Measurements from ENCODE around the gene TMEM190.

Gene TMEM190

GRCh38 chr19:55340784-55341147 lies 35.9 kb upstream of the TMEM190 start:
- TF ChIP-seq CTCF (conservative IDR thresholded peaks at IDR 0.05; ENCODE audit: low read length), result no peak; the same call in 1 of the 2 replicates
- DNase-seq (ENCODE audit: low read depth), result no peak
- H3K4me3 ChIP-seq (ENCODE audit: low read length), result peak overlapping the region; percentile 81

DNA sequence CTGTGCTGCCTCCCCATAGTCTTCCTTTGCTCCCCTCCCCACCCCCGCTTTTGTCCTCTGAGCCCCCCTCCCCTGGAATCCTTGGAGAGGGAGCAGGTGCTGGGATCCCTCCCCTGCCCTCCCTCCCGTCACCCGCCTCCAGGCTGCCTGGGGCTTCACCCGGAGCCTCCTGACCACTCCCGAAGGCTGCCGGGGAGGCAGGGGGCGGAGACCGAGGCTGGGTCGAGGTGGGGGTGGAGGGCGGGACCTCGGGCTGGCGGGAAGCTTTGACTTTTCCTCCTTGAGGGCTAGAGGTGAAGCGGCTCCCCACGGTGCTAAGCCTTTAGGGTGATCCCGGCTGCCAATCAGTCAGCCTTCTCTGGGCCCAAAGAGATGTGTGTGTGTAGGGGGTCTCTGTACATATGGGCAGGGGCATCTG lies 35.4 kb upstream of the TMEM190 start:
- no peak for TF ChIP-seq CTCF (conservative IDR thresholded peaks at IDR 0.05; ENCODE audit: low read length)
- DNase-seq (ENCODE audit: low read depth), result peak; percentile 53
- peak overlapping the region; percentile 81 for H3K4me3 ChIP-seq (ENCODE audit: low read length)

DNA sequence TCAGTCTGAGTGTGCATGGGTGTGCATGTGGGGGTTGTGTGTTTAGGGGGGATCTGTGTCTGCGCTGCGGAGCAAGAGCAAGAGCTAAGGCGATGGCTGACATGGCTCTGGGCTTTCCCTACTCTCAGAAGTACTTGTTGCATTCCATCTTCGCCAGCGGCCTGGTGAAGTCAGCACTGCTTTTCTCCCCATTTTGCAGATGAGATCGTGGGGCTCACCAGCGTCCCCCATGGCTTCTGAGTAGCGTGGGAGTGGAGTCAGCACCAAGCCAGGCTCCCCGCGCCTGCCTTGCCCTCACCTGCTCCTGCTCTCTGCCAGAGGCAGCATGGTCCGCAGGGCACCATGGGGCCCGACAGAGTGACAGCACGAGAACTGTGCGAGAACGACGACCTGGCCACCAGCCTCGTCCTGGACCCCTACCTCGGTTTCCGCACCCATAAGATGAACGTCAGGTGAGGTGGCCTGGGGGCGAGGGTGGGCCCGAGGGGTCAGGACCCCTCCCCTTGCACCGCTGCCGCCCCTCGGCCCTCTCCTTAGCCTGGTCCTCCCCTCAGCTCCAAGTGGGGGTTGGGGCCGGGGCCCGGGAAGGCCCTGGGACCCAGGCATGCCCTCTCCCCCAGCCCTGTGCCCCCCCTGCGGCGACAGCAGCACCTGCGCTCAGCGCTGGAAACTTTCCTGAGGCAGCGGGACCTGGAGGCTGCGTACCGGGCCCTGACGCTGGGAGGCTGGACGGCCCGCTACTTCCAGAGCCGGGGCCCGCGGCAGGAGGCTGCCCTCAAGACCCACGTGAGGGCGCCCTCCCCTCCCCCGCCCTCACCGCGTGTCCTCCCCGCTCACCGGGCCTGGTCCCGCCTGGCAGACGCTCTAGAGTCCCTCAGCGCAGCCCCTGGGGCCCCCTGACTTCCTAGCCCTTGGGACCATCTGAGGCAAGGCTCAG lies 34.8 kb upstream of the TMEM190 start:
- no peak for TF ChIP-seq CTCF (conservative IDR thresholded peaks at IDR 0.05; ENCODE audit: low read length)
- no peak for DNase-seq (ENCODE audit: low read depth)
- H3K4me3 ChIP-seq (ENCODE audit: low read length), result peak overlapping the region; percentile 81; the same call in 1 of the 2 replicates

DNA sequence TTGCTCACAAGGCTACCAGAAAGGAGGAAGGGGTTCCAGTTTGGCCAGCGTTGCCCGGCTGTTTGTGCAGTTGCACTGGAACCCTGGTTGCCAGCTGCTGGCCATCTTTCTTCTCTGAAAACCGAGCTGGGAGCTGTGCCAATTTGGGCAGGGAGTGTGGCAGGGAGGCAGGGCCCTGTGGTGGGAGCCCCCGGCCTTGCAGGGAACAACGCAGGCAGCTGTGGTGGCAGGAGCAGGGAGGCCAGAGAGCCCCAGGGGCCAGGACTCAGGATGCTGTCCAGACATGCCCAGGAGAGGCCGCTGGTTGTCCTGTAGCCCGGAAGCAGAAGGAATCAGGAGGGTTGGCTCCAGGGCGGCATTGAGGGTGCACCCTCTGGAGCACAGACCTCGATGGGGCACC lies 32.2 kb upstream of the TMEM190 start:
- no peak for DNase-seq (ENCODE audit: low read depth)
- no peak for TF ChIP-seq CTCF (conservative IDR thresholded peaks at IDR 0.05; ENCODE audit: low read length)
- H3K4me3 ChIP-seq (ENCODE audit: low read length), result no peak overlapping the region

DNA sequence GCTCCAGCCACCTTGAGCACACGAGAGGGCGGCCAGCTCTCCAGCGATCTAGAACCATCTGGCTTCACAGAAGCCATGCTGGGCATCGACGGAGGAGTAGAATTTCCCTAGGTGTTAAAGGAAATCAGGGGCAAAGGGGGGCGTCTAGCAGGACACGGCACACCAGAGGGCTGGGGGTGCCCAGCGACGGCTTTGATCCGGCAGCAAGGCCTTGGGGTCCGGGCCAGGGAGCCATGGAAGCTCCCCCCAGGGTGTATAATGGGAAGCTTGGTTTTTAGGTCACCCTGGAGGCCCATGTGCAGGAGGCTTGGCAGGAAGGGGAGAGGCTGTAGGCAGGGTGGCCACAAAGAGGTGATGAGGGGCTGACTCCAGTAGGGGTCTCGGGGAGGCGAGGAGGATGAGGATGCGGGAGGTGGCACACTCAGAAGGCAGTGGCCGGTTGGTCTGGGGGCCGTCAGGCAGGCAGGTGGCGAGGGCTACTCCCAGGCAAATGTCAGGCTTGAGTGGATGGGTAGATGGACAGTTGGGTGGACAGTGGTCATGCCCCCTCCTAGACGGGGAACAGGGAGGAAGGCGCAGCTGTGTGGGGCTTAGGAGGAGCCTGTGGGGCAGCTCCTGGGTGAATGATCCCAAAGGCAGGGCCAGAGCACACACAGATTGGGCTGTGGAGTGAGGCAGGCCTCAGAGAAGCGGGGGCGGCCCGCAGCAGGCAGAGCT lies 31.4 kb upstream of the TMEM190 start:
- no peak for DNase-seq (ENCODE audit: low read depth)
- no peak overlapping the region for H3K4me3 ChIP-seq (ENCODE audit: low read length)
- TF ChIP-seq CTCF (conservative IDR thresholded peaks at IDR 0.05; ENCODE audit: low read length), result no peak

DNA sequence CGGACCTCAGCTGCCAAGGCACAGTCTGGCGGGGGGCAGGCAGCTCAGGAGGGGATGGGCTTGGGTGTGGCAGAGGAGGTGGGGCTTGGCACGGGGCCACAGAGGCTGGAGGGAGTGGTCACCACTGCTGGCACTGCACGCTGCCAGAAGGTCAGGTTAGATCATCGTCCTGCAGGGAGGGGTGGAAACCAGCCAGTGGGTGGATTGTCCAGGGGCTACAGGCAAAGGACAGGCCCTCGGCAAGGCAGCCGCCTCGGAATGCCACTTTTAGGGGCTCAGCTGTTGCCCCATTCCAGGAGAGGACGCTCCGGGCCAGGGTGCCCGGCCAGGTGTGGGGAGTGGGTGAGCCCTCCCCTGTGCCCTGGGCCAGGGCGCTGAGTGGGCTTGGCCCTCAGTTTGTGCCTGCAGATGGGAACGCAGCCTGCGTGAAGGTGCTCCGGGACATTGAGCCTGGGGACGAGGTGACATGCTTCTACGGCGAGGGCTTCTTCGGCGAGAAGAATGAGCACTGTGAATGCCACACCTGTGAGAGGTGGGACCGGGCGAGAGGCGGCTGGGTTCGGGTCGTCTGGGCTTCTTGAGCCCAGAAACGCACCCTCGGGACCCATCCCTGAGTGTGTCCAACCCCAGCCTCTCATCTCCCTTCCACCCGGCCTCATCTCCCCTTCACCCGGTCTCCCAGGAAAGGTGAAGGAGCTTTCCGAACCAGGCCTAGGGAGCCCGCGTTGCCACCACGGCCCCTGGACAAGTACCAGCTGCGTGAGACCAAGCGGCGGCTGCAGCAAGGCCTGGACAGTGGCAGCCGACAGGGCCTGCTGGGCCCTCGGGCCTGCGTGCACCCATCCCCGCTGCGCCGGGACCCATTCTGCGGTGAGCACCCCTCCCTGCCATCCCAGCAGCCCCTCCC lies 30.6 kb upstream of the TMEM190 start:
- TF ChIP-seq CTCF (conservative IDR thresholded peaks at IDR 0.05; ENCODE audit: low read length), result no peak
- no peak overlapping the region for H3K4me3 ChIP-seq (ENCODE audit: low read length)
- DNase-seq (ENCODE audit: low read depth), result no peak

All from AG10803 (cell line).